Activated CD8-positive, alpha-beta memory T cell treated with anti-CD3 and anti-CD28 coated beads for 36 hours (primary cell): ENCODE data around the gene EMILIN3. TPM values are rescaled to one million over a fixed set of nuclear protein-coding genes. Genes with fewer than 3 reads are reported as not detected.

Experiments used
- CTCF ChIA-PET: fragments of 350-600 bp; sonication (Branson Sonifier 250); formaldehyde crosslinking; loops from one replicate; lab custom pipeline; 2021; ENCODE audit warnings: antibody characterized with exemption; lab: Charles Lee
- POLR2A ChIA-PET: fragments of 350-600 bp; sonication (Branson Sonifier 250); formaldehyde crosslinking; loops from one replicate; lab custom pipeline; 2021; ENCODE audit warnings: antibody characterized with exemption; lab: Charles Lee
- total RNA-seq, 2 experiments: library from RNA; stranded (reverse); gene quantifications; one replicate each; pipeline ENCODE4 v1.2.3, GENCODE V29; 2021

The EMILIN3 gene, protein sequence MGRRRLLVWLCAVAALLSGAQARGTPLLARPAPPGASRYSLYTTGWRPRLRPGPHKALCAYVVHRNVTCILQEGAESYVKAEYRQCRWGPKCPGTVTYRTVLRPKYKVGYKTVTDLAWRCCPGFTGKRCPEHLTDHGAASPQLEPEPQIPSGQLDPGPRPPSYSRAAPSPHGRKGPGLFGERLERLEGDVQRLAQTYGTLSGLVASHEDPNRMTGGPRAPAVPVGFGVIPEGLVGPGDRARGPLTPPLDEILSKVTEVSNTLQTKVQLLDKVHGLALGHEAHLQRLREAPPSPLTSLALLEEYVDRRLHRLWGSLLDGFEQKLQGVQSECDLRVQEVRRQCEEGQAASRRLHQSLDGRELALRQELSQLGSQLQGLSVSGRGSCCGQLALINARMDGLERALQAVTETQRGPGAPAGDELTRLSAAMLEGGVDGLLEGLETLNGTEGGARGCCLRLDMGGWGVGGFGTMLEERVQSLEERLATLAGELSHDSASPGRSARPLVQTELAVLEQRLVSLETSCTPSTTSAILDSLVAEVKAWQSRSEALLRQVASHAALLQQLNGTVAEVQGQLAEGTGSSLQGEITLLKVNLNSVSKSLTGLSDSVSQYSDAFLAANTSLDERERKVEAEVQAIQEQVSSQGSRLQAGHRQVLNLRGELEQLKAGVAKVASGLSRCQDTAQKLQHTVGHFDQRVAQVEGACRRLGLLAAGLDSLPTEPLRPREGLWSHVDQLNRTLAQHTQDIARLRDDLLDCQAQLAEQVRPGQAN
- total RNA-seq, result not detected

DNA sequence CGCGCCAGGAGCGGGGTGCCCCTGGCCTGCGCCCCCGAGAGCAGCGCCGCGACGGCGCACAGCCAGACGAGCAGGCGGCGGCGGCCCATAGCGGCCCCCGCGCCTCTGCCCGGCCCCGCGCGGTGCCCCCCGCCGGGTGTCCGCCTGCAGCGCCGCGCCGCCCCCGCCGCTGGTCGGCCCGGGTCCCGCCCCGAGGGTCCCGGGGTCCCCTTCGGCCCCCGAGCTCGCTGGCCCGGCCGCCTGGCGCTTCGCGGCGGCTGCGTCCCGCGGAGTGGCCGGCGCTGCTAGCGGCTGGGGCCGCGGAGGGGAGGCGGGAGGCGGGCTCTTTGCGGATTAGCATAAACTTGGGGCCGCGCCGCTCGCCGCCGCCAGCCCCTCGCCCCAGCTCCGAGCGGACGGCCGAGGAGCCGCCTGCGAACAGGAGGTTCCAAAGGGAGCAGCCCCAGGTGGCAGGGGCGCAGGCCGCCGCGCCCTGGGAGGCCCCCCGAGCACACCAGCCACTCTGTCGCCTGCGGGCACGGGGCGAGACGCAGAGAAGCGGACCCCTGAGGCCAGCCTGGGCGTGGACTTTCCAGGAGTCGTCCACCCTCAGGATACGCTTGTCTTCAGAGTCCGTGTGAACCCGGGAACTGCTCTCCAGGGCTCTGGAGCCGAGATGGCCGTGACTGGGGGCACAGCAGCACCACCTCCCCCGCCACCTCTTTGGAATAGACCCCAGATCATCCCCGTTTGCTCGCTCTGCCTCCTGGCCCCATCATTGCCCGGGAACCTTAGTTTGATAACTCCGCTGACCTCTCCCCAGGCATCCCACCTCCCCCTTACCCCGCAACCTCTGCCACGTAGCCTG lies at the start of gene EMILIN3:
EMILIN3 (minus strand) TSS at position 273 of the 847 bp plus-strand sequence; CDS start at position 89, 184 bp downstream.
- POLR2A ChIA-PET, result no interaction called here
- CTCF ChIA-PET, result no interaction called here

DNA sequence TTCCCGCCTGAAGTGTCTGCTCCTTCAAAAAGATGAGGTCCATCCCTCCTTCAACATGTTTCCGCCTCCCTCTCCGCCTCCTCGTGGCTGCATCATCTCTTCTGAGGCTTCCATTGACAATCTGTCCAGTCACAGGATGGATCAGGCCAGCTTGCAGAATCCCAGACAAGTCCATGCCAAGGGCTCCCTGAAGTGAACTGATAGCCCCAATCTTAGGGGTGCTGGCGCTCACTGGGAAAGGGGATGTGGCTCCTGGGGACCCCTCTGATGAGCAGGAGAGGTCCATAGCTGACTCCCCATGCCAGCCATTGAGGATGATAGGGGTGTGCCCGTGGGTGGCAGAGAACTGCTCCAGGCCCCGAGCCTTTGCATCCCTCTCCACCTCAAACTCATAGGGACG lies 48.6 kb upstream of the EMILIN3 start:
- ChIA-PET POLR2A (no interaction called here), CTCF (interaction anchor here (1.5 kb wide), 1 partner anchor 38 kb away, joined by 3 read pairs; no protein-coding TSS in a partner anchor)

DNA sequence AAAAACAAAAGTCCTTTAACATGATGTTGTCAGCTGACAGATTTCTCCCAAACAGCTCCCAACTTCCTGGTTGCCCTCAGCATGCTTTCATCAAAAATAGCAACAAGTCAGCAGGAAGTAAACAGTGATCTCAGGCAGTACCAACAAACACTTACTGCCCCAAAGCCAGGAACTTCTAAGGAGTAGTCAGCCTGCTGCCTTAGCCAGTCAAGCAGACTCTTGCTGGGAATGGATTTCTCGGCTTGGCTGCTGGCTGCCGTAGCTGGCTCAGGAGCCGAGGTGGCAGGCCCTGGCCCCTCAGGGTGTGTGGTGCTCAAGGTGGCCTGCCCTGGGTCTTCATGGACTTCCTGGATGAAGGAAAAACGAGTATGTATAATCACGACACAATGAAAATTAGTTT lies 46.6 kb upstream of the EMILIN3 start:
- ChIA-PET CTCF (no interaction called here), POLR2A (no interaction called here)

DNA sequence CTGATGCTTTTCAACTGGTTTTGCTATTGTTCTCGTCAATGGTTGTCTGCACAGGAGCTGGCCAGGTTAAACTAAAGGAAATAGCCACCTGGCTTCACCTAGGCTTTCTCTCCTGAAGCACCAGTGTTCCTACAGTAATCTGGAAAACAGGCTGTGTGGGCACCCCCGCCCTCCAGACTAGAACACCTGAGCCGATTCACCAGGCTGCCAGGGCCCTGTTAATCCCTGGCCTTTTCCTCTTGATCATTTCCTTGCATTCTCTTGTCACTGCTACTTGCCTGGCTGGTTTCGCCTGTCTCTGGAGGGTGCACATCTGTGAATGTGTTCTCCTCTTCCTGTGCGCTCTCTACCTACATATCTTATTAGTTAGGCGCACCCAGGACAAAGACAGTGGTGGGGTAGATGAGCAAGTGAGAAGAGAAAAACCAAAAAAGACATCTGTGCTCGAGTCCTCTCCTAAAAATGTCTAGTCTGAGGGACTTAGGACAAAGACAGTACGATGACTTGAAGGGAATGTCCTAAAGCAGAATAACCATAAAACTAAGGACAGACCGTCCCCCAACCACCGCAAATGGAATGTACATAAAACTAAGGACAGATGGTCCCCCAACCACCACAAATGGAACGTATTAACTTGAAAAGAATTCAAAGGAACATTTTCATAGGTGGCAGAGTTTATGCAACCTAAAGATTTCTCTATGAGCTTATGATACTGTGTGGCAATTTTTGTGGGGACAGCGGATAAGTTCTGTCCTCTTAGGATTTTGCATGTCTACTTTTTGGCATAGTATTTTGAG lies 45.9 kb upstream of the EMILIN3 start:
- ChIA-PET POLR2A (no interaction called here), CTCF (no interaction called here)

DNA sequence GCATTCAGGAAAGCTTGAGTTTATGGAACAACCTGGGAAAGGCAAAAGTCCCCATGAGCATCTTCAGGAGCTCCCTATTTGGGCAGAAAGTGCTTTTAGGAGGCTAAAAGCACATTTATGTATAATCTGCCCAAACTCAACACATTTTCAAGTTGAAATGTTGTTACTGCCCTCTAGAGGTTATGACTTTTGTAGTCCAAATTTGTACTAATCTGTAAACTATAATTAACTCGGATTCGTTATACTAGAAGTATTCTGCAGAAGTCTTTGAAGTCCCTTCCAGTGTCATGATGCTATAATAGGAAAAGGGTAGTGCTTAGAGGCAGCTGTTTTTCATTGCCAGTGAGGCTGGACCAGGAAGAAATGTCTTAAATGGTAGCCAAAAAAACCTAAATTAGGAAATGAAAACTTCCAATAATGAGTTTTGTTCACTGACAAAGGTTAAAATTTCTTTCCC lies 44.8 kb upstream of the EMILIN3 start:
- POLR2A ChIA-PET, result no interaction called here
- CTCF ChIA-PET, result interaction anchor here (1.3 kb wide), 1 partner anchor 264 kb away, joined by 3 read pairs; no protein-coding TSS in a partner anchor

DNA sequence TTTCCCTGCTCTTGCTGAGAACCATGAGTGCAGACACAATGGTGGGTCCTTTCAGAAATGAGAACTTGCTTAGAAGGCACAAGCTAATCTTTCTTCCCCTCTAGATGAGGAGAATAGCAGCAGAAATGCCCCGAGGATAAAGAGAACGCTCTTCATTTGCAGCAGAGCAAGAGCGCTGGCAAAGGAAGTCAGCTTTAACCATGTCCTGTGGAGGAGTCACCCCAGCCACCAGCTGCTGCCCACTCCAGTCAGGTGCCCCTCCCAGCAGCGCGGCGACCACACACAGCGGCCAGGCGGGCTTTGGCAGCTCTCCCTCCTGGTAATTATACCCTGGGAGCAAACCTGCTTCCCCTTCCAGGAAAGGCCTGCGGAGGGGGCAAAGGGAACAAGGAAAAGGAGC lies 42.4 kb upstream of the EMILIN3 start:
- ChIA-PET CTCF (no interaction called here), POLR2A (no interaction called here)

DNA sequence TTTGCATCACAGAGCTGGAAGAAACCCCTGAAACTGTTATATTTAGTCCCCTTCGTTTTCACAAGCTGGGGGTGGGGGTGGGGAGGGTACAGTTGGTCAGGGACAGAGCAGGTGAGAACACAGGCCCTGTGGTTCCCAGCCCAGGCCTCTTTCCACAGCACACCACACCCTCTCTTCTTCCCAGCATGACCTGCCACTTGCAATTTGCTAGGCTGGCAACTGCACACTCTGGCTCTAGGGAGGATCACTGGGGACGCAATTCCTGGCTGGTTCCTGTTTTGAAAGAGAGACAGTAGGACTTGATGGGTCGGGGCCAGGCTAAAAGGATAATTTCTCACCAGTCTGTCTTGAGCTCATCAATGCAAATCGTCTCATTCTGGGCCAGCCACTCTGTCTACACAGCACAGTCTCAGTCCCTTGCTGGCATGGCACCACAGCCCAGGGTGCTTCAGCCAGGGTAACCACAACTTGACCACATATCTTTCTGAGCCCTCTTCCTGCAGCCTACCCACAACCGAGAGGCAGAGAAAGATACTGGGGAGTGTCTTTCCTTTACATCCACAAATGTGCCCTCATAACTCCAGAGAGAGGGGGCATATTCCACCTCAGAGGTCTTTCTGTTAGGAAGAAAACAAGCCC lies 41.7 kb upstream of the EMILIN3 start:
- ChIA-PET CTCF (no interaction called here), POLR2A (no interaction called here)

DNA sequence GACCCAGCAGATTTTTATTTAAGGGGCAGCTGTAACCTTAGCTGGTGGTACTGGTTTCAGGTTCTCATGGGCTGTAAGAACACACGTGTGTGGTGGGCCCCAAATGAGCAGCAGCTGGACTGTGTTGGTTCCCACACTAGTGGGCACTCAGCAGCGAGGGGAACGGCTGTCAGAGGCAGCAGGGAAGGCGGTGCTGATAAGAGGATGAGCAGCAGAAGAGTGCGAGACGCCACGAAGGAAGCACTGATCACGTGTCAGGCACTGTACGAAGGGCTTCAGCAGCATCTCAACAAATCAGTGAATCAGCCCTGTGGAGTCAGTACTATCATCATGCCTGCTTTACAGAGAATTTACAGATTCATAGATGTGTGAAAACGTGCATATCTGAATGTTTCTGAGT lies 41.0 kb upstream of the EMILIN3 start:
- ChIA-PET POLR2A (no interaction called here), CTCF (no interaction called here)

DNA sequence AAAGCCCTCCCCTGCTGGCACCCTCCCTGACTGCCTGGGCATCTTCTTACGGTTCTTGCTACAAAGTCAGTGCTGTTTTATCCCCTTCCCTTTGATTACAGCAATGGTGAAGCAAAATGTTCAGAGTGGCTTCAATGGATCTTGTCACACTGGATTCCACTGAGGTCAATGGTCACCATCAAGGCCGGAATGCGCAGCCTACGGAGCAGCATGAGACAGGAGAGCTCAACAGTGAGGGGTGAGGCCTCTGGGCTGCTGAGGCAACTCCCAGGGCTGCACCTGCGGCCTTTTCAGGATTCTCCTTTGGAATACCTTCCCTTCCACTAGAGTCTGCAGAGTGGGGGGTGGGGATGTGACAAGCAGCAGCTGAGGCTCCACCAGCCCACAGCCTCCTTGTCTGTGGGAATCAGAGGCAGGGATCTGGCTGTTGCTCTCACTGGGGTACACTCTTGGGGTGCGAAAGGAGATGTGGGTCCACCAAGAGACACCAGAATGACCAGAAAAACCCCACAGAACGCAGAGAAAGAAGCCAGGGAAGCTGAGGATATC lies 40.4 kb upstream of the EMILIN3 start:
- ChIA-PET CTCF (no interaction called here), POLR2A (interaction anchor here (1.2 kb wide), 1 partner anchor 13 kb away, joined by 3 read pairs; no protein-coding TSS in a partner anchor)

DNA sequence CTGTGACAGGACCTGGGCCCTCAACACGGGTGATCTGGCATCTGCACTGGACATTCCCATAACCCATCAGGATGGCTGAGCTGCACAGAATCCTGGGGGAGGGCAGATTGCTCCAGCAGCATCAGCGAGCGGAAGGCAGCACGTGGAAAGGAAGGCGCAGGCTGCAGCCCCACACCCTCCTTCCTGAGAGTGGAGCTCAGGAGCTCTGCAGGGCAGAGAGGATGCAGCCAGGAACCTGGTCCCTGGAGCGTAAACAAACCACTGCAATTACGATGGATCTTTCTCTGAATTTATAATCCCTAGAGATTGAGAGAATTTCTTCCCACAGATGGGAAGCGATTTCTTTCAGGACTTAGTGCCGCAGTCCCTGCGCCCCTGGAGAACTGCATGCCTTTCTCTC lies 39.7 kb upstream of the EMILIN3 start:
- ChIA-PET POLR2A (interaction anchor here (1.2 kb wide), 1 partner anchor 13 kb away, joined by 3 read pairs; no protein-coding TSS in a partner anchor), CTCF (no interaction called here)

DNA sequence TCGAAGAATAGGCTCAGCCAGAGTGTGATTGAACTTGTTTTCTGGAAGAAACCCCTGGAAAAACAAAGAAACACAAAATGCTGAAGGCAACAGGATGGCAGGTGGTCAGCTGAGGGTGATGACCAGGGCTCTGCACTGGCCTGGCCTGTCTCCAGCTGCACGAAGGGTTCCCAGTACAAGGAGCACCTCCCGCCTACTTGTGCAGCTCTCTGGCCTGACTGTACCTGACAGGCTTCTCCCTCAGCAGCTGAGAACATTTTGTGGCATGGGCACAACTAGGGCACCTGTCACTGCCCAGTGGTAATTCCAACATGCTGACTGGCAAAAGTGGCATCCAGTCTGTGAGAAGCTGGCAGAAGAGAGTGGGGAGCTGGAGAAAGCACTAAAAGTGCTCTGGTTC lies 38.8 kb upstream of the EMILIN3 start:
- CTCF ChIA-PET, result no interaction called here
- POLR2A ChIA-PET, result interaction anchor here (1.2 kb wide), 1 partner anchor 14 kb away, joined by 3 read pairs; no protein-coding TSS in a partner anchor

DNA sequence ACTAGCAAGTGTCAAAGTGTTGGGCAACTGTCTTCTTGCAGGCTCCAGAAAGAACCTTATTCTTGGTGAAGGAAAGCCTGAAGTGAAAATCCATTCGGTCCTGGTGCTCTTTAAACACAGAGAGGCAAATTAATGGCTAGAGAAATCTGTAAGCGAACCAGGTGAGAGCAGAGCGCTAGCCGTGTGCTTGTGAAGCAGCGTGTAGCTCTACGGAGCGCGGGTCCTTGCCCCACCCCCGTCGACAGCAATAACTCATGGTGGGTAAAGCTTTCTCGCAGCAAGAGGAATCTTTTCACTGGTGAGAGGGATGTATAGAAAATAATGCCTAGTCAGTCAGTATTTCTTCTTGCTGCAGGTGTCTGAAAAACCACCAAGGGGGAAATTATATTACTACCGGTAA lies 37.0 kb upstream of the EMILIN3 start:
- ChIA-PET CTCF (no interaction called here), POLR2A (no interaction called here)

DNA sequence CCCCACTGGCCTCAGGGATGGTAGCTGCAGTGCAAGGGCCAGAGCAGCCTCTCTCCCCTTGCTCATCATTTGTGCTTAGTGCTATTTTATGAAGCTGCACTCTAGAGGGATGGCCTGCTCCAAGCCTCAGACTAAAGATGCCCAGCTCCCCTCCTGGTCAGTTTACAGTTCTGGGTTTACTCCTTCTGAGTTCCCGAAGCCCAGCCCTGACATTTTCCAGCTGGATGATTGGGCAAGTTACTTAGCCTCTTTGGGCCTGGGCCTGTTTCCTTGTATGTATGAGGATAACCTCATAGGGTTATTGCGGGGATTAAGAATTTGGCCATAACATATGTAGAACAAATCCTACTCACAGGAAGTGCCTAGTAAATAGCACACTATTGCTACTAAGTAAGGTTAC lies 31.8 kb upstream of the EMILIN3 start:
- CTCF ChIA-PET, result no interaction called here
- POLR2A ChIA-PET, result no interaction called here

DNA sequence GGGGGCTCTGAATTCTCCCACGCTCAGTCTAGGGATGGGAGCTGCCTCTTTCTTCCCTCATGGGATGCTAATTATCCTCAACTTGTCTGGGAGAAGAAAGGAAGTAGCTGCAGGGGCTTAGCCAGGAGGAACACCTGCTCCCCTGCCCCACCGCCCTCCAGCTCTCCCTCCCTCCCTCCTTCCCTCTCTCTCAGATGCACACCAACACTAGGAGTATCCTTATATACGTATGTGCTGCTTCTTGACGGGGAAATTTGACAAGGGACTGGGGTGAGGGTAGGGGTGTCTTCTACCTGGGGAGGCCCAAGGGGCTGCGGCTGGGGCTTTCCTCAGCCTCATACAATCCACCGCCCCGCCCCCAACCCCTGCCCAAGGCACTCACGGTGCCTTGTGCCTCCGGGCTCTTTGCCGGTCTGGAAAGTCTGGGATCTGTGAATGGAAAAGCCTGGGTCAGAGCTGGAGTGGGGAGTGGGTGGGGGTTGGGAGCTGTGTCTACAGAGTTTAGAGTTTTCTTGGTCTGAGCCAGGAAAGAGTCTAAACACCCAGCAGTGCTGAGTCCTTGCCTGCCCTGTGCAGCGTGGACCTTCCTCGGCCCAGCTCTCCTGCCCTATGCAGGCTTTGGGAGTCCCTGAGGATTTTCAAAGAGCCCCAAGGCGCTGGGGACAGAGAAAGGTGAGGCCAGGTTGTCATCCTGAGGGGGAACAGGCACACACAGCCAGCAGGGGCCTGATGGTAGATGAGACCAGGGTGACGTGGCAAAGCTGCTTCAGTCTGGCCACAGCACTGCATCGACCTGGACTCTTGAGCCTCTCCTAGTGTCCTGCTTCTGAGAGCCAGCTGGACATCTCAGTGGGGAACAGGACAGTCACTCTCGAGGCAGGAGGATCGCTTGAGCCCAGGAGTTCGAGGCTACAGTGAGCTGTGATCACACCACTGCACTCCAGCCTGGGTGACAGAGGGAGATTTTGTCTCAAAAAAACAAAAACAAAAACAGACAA lies 29.3 kb upstream of the EMILIN3 start:
- ChIA-PET CTCF (no interaction called here), POLR2A (no interaction called here)

DNA sequence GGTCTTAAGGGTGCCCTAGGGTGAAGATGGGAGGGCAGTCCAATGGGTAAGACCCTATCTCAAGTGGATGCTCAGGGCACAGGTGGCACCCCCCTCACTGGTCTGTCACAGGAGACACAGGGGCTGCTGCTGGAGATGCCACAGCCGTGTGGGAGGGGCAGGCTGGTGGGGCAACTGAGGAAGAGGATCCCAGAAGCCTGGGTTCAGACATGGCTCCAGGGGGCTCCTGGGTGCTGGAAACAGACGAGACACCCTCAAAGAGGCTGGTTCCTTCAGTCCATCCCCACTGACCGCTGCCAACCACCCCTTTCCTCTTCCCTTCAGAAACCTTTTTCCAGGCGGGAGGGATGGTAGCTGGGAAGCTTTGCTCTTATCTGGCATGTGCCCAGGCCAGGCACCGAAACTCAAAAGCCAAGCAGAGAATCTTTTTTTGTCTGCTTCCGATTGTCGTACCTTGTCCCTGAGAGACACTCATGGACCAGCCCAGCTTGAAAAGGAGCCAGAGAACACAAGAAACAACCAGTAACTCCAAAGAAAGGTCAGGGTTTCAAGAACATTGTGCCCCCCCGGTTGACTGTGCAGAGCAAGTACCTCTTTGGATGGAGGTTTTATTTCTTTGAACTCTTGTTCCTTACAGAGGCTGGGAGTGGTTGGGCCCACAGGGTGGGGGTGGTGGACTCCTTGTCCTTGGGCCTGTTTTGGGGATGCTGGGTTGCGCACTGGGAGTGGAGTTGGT lies 28.5 kb upstream of the EMILIN3 start:
- POLR2A ChIA-PET, result interaction anchor here (0.6 kb wide), 1 partner anchor 240 kb away, joined by 4 read pairs; no protein-coding TSS in a partner anchor
- CTCF ChIA-PET, result no interaction called here

DNA sequence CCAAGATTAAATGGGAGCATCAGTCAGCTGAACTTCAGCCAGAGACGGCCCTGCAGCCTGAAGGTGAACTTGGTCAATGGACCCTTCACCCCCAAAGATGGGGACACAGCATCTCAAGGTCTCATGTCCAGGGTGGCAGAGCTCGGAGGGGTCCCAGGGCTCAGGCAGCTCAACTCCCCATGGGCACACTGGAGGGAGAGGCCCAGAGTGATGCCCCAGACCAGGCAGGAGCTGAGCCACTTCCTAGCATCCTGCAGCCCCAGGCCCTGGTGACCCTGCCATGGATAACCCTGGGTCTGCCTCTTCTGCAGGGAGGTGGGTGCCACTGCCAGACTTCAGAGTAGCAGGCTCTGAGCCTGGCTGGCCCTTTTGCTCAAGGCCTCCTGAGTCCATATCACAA lies 27.5 kb upstream of the EMILIN3 start:
- ChIA-PET CTCF (no interaction called here), POLR2A (no interaction called here)
